ENCODE results near the gene MAGI2.

DNA sequence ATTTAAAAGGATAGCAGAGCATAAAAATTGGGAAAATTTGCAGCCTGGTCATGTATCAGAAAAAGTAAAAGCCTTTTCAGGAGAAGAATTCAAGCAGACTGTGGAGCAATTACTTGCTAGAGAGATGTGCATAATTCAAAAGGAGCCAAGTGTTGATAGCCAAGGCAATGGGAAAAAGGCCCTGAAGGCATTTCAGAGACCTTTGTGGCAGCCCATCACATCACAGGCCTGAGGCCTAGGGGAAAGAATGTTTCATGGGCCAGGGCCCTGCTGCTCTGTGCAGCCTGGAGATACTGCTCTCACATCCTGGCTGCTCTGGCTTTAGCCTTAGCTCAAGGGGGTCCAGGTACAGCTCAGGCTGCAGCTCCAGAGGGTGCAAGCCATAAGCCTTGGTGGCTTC, 152.9 kb downstream of the MAGI2 start:
- TF ChIP-seq EP300 (IDR thresholded peaks at IDR 0.05), result no peak
- TF ChIP-seq, protein P1, sequence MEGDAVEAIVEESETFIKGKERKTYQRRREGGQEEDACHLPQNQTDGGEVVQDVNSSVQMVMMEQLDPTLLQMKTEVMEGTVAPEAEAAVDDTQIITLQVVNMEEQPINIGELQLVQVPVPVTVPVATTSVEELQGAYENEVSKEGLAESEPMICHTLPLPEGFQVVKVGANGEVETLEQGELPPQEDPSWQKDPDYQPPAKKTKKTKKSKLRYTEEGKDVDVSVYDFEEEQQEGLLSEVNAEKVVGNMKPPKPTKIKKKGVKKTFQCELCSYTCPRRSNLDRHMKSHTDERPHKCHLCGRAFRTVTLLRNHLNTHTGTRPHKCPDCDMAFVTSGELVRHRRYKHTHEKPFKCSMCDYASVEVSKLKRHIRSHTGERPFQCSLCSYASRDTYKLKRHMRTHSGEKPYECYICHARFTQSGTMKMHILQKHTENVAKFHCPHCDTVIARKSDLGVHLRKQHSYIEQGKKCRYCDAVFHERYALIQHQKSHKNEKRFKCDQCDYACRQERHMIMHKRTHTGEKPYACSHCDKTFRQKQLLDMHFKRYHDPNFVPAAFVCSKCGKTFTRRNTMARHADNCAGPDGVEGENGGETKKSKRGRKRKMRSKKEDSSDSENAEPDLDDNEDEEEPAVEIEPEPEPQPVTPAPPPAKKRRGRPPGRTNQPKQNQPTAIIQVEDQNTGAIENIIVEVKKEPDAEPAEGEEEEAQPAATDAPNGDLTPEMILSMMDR (IDR thresholded peaks at IDR 0.05), result no peak

Measured in suprapubic skin (tissue), 3 donors.